BE2C (cell line): ENCODE results near the gene ISY1.

Experiments
- DNase-seq: peaks from one replicate; pipeline ENCODE4 v3.0.0-alpha.2; 2020
- H3K27me3 ChIP-seq: fragments of 250-450 bp; sonication (Bioruptor Pico); 2 replicates; pipeline ENCODE4 v1.5.1; 2020; ENCODE audit warnings: mild to moderate bottlenecking
- H3K36me3 ChIP-seq: fragments of 250-450 bp; sonication (Bioruptor Pico); 2 replicates; pipeline ENCODE4 v1.5.1; 2020; ENCODE audit warnings: mild to moderate bottlenecking
- H3K4me1 ChIP-seq: fragments of 250-450 bp; sonication (Bioruptor Pico); 2 replicates; pipeline ENCODE4 v1.5.1; 2020
- H3K4me3 ChIP-seq: 2 replicates; pipeline ENCODE4 v1.5.1; 2011; ENCODE audit warnings: low read depth, low read length
- H3K9me3 ChIP-seq: fragments of 250-450 bp; sonication (Bioruptor Pico); 2 replicates; pipeline ENCODE4 v1.5.1; 2020
- CTCF ChIP-seq: IDR thresholded peaks from 2 replicates; pipeline ENCODE4 v1.5.1; 2012; ENCODE audit warnings: mild to moderate bottlenecking, low read depth, low read length

Gene ISY1

GRCh38 chr3:129085818-129086217, 75.0 kb downstream of the ISY1 start:
- Histone ChIP-seq H3K36me3 (no peaks in the 10 kb centered on the region), H3K4me1 (no peaks in the 10 kb centered on the region), H3K4me3 (no peak overlapping the region), H3K9me3 (no peaks in the 10 kb centered on the region), H3K27me3 (no peaks in the 10 kb centered on the region)
- no peak for TF ChIP-seq CTCF
- DNase-seq: no peak

GRCh38 chr3:129085165-129085715, 75.6 kb downstream of the ISY1 start:
- Histone ChIP-seq H3K9me3 (no peaks in the 10 kb centered on the region), H3K4me1 (no peaks in the 10 kb centered on the region), H3K27me3 (no peaks in the 10 kb centered on the region), H3K4me3 (no peak overlapping the region), H3K36me3 (no peaks in the 10 kb centered on the region)
- TF ChIP-seq CTCF: no peak
- DNase-seq: no peak

- Histone ChIP-seq H3K4me1 (no peaks in the 10 kb centered on the region), H3K27me3 (no peaks in the 10 kb centered on the region), H3K4me3 (no peak overlapping the region), H3K9me3 (no peaks in the 10 kb centered on the region), H3K36me3 (no peaks in the 10 kb centered on the region)
- TF ChIP-seq CTCF: no peak
- DNase-seq: no peak
These were observed 76.4 kb downstream of the ISY1 start for GRCh38 chr3:129084501-129084900.

GRCh38 chr3:129082026-129082425, 78.8 kb downstream of the ISY1 start:
- Histone ChIP-seq H3K4me3 (no peak overlapping the region), H3K36me3 (no peaks in the 10 kb centered on the region), H3K4me1 (no peaks in the 10 kb centered on the region), H3K9me3 (no peaks in the 10 kb centered on the region), H3K27me3 (no peaks in the 10 kb centered on the region)
- TF ChIP-seq CTCF: no peak
- DNase-seq: no peak

GRCh38 chr3:129081503-129081902, 79.4 kb downstream of the ISY1 start:
- no peak overlapping the region for H3K4me3 ChIP-seq

More at GRCh38 chr3:129081503-129081902, 79.4 kb downstream of the ISY1 start:
- DNase-seq: no peak
- H3K4me1 ChIP-seq: no peaks in the 10 kb centered on the region
- H3K27me3 ChIP-seq: no peaks in the 10 kb centered on the region
- no peaks in the 10 kb centered on the region for H3K9me3 ChIP-seq
- H3K36me3 ChIP-seq: no peaks in the 10 kb centered on the region
- no peak for TF ChIP-seq CTCF
